Hepatocyte (in vitro differentiated cells): Measurements from ENCODE around the gene NETO1. TPM values are rescaled to one million over a fixed set of nuclear protein-coding genes. Genes with fewer than 3 reads are reported as not detected.
A peak's percentile ranks its signal among the peaks of the same experiment; 100 is the strongest.

ENCODE experiments used
- DNase-seq: peaks from one replicate; pipeline ENCODE4 v3.0.0-alpha.2; 2016; ENCODE audit warnings: low spot score
- H2AFZ ChIP-seq: fragments of 200-600 bp; sonication (generic); 2 replicates; pipeline ENCODE4 v1.6.0; 2016; ENCODE audit warnings: antibody characterized with exemption, mild to moderate bottlenecking
- H3K27ac ChIP-seq: fragments of 200-600 bp; sonication (generic); 2 replicates; pipeline ENCODE4 v1.5.1; 2016; ENCODE audit warnings: mild to moderate bottlenecking
- H3K27me3 ChIP-seq: fragments of 200-600 bp; sonication (generic); 2 replicates; pipeline ENCODE4 v1.6.1; 2016
- H3K36me3 ChIP-seq: fragments of 200-600 bp; sonication (generic); replicated peaks from 2 replicates; pipeline ENCODE4 v1.5.1; 2016; ENCODE audit warnings: low read depth; ENCODE audit not compliant: insufficient read depth
- H3K4me1 ChIP-seq: fragments of 200-600 bp; sonication (generic); 2 replicates; pipeline ENCODE4 v1.5.1; 2016; ENCODE audit warnings: mild to moderate bottlenecking, moderate library complexity; ENCODE audit not compliant: insufficient read depth
- H3K4me2 ChIP-seq: fragments of 200-600 bp; sonication (generic); 2 replicates; pipeline ENCODE4 v1.6.0; 2016
- H3K4me3 ChIP-seq: fragments of 200-600 bp; sonication (generic); 2 replicates; pipeline ENCODE4 v1.5.1; 2016; ENCODE audit warnings: mild to moderate bottlenecking
- H3K79me2 ChIP-seq: fragments of 200-600 bp; sonication (generic); 2 replicates; pipeline ENCODE4 v1.6.0; 2017; ENCODE audit warnings: mild to moderate bottlenecking
- H3K9me2 ChIP-seq: fragments of 200-600 bp; sonication (generic); replicated peaks from 2 replicates; pipeline ENCODE4 v1.6.0; 2017; ENCODE audit warnings: mild to moderate bottlenecking; ENCODE audit not compliant: insufficient read depth
- H3K9me3 ChIP-seq: fragments of 200-600 bp; sonication (generic); 2 replicates; pipeline ENCODE4 v1.5.1; 2016; ENCODE audit warnings: low read depth, mild to moderate bottlenecking
- H4K20me1 ChIP-seq: fragments of 200-600 bp; sonication (generic); 2 replicates; pipeline ENCODE4 v1.6.0; 2016; ENCODE audit warnings: mild to moderate bottlenecking; ENCODE audit not compliant: insufficient read depth, poor library complexity, severe bottlenecking
- EZH2 ChIP-seq: fragments of 200-600 bp; sonication (generic); IDR thresholded peaks from 2 replicates; pipeline ENCODE4 v1.6.1; 2016; ENCODE audit warnings: antibody characterized with exemption, mild to moderate bottlenecking, borderline replicate concordance
- EZH2phosphoT487 ChIP-seq: fragments of 200-600 bp; sonication (generic); IDR thresholded peaks from one replicate; pipeline ENCODE4 v1.6.1; 2018; ENCODE audit warnings: antibody characterized with exemption, mild to moderate bottlenecking, low read depth, moderate library complexity; ENCODE audit not compliant: unreplicated experiment, severe bottlenecking
- WGBS: methylation state at CpG from one replicate; pipeline ENCODE4 v1.1.6; 2016; ENCODE audit warnings: low lambda C conversion rate; ENCODE audit errors: missing lambda C conversion rate; 5-methylcytosine and 5-hydroxymethylcytosine counted together
- polyA plus RNA-seq: library from polyadenylated mRNA; unstranded; fragments of >200 nt; fragmentation: Nextera tagmentation; extraction: Ambion mirVana; gene quantifications from 2 replicates; pipeline ENCODE4 v1.2.1, GENCODE V29; 2016
- total RNA-seq: library from RNA; depleted of rRNA; stranded (reverse); fragments of >200 nt; gene quantifications from 2 replicates; pipeline ENCODE4 v1.2.3, GENCODE V29; 2014
- TF ChIP-seq, protein P1 (sequence below): fragments of 200-600 bp; sonication (generic); IDR thresholded peaks from 2 replicates; pipeline ENCODE4 v1.5.1; 2016; ENCODE audit warnings: antibody characterized with exemption, mild to moderate bottlenecking; ENCODE audit not compliant: poor library complexity

Gene NETO1
- total and polyA plus RNA-seq, 2 experiments from 2014 or later = not detected

DNA sequence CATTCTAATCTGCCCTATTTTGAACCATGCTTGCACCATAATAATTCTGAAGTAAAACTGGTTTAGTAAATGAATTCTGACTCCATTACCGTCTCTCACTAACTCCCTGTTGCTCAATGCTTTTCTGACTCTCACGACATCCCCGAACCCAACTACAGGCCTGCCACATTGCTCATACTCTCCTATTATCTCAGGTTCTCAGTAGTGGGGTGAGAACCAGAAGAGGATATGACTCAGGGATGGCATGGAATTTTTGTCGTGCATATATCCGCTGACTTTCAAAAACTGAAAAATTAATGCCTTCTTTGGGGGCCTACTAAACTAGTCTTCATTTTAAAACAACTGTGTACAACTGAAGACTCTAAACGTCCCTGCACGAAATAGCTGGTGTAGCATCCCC is 34.3 kb downstream of the NETO1 start:
- Histone ChIP-seq H3K79me2 (no peaks in the 10 kb centered on the region), H3K27ac (no peak overlapping the region), H2AFZ (no peak overlapping the region), H4K20me1 (no peaks in the 10 kb centered on the region), H3K36me3 (no peaks in the 10 kb centered on the region), H3K4me3 (no peak overlapping the region), H3K9me3 (no peaks in the 10 kb centered on the region), H3K9me2 (no peaks in the 10 kb centered on the region), H3K4me1 (no peaks in the 10 kb centered on the region), H3K27me3 (no peaks in the 10 kb centered on the region), H3K4me2 (no peak overlapping the region)
- DNase-seq = no peak
- TF ChIP-seq, protein P1, sequence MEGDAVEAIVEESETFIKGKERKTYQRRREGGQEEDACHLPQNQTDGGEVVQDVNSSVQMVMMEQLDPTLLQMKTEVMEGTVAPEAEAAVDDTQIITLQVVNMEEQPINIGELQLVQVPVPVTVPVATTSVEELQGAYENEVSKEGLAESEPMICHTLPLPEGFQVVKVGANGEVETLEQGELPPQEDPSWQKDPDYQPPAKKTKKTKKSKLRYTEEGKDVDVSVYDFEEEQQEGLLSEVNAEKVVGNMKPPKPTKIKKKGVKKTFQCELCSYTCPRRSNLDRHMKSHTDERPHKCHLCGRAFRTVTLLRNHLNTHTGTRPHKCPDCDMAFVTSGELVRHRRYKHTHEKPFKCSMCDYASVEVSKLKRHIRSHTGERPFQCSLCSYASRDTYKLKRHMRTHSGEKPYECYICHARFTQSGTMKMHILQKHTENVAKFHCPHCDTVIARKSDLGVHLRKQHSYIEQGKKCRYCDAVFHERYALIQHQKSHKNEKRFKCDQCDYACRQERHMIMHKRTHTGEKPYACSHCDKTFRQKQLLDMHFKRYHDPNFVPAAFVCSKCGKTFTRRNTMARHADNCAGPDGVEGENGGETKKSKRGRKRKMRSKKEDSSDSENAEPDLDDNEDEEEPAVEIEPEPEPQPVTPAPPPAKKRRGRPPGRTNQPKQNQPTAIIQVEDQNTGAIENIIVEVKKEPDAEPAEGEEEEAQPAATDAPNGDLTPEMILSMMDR = no peak
- TF ChIP-seq EZH2 (no peak), EZH2phosphoT487 (no peak)
- WGBS = 93% methylated on average over 7 of the region's 7 CpGs

DNA sequence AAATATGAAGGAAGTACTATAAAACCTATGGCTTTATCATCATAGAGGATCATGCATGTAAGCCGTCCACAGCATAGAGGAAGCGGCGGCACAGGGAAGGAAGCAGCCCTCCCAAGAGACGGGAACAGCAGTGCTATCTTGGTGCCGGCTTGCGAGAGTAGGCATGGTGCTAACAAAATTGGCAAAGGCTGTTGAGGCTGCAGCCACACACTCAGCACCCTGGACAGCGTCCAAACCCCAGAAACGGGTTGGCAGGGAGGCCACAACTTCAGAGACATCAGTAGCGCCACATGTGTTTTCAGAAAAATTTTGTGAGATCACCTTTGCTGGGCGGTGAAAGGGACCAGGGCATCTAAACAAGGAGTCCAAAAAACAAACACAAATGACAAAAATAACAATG is 37.7 kb downstream of the NETO1 start:
- Histone ChIP-seq H3K4me2 (no peak overlapping the region), H3K36me3 (no peaks in the 10 kb centered on the region), H2AFZ (no peak overlapping the region), H3K4me1 (no peaks in the 10 kb centered on the region), H3K27ac (no peak overlapping the region), H3K4me3 (no peak overlapping the region), H3K9me3 (no peaks in the 10 kb centered on the region), H3K79me2 (no peaks in the 10 kb centered on the region), H4K20me1 (no peaks in the 10 kb centered on the region), H3K27me3 (no peaks in the 10 kb centered on the region), H3K9me2 (no peaks in the 10 kb centered on the region)
- DNase-seq = peak; percentile 46
- TF ChIP-seq EZH2 (no peak), EZH2phosphoT487 (no peak)
- TF ChIP-seq, protein P1 = no peak
- WGBS = 52% methylated on average over 10 of the region's 10 CpGs

DNA sequence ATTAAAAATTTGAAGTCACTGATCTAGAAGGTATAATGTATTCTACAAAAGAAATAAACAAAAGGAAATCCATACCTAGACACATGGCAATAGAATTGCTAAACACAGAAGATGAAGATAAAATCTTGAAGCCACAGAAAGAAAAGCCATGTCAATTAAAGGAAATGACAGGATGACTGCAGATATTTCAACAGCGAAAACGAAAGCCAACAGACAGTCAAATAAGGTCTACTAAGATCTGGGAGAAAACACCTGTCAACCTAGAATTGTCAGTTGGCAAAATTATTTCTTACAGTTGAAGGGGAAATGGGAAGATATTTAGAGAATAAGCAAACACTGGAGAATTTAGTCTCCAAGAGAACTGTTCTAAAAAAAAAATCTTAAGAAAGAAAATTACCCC is 39.2 kb downstream of the NETO1 start:
- 71% methylated on average over 2 of the region's 2 CpGs for WGBS
- Histone ChIP-seq H3K4me3 (no peak overlapping the region), H3K4me2 (no peak overlapping the region), H3K4me1 (no peaks in the 10 kb centered on the region), H4K20me1 (no peaks in the 10 kb centered on the region), H2AFZ (no peak overlapping the region), H3K9me2 (no peaks in the 10 kb centered on the region), H3K27ac (no peak overlapping the region), H3K36me3 (no peaks in the 10 kb centered on the region), H3K27me3 (no peaks in the 10 kb centered on the region), H3K9me3 (no peaks in the 10 kb centered on the region), H3K79me2 (no peaks in the 10 kb centered on the region)
- TF ChIP-seq, protein P1 = no peak
- no peak for TF ChIP-seq EZH2
- TF ChIP-seq EZH2phosphoT487 = no peak
- no peak for DNase-seq

DNA sequence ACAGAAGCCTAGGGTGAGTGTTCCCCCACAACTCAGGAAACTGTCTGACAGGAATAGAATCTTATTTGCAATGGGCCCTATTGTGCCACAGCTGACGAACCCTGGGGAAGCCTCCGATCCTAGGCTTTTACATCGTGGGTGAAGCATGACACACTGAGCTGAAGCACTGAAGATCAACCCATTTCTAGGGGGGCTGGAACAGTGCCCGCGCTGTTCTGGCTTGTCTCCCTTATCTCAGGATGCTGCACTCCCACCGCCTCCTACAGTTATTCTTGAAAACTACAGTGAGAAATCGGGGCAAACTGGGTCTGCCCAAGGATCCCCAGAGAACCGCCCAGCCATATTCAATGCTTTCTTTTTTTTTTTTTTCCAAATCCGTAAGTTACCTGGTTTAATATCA is 41.1 kb downstream of the NETO1 start:
- H3K27me3 ChIP-seq = no peaks in the 10 kb centered on the region
- H4K20me1 ChIP-seq = no peaks in the 10 kb centered on the region
- no peaks in the 10 kb centered on the region for H3K36me3 ChIP-seq
- TF ChIP-seq, protein P1 = no peak
- TF ChIP-seq EZH2phosphoT487 (no peak), EZH2 (no peak)
- no peak overlapping the region for H3K27ac ChIP-seq
- no peak overlapping the region for H2AFZ ChIP-seq
- H3K4me3 ChIP-seq = no peak overlapping the region
- H3K4me2 ChIP-seq = no peak overlapping the region
- WGBS = 74% methylated on average over 9 of the region's 9 CpGs
- H3K9me2 ChIP-seq = no peaks in the 10 kb centered on the region
- H3K9me3 ChIP-seq = no peaks in the 10 kb centered on the region
- H3K4me1 ChIP-seq = no peaks in the 10 kb centered on the region
- H3K79me2 ChIP-seq = no peaks in the 10 kb centered on the region
- no peak for DNase-seq
